ENCODE measurements around the gene NUBPL. TPM values are rescaled to one million over a fixed set of nuclear protein-coding genes. Genes with fewer than 3 reads are reported as not detected.
A peak's percentile ranks its signal among the peaks of the same experiment; 100 is the strongest.

NUBPL gene
- total RNA-seq, 3 donors from 2014 or later, result 10.8 to 15.1 (median 12.0) TPM

GRCh38 chr14:31657917-31658316, 96.7 kb downstream of the NUBPL start:
- intact Hi-C loops (cut with DNase I, micrococcal nuclease), result no loop called here
- Histone ChIP-seq H3K4me3 (no peak overlapping the region), H3K36me3 (ENCODE audit: low read depth) (no peaks in the 10 kb centered on the region), H3K9me3 (peaks cover 13% of the 10 kb centered on the region), H3K4me1 (ENCODE audit: low read depth) (peaks cover 4% of the 10 kb centered on the region)
- no peak for DNase-seq
- no peak for TF ChIP-seq CTCF (IDR thresholded peaks at IDR 0.05)
- no peak for ATAC-seq

GRCh38 chr14:31659278-31659677, 98.1 kb downstream of the NUBPL start:
- intact Hi-C loops (cut with DNase I, micrococcal nuclease), result no loop called here
- H3K4me3 ChIP-seq, result no peak overlapping the region
- DNase-seq (no peak), ATAC-seq (peak; percentile 82)
- H3K36me3 ChIP-seq (ENCODE audit: low read depth), result no peaks in the 10 kb centered on the region
- no peaks in the 10 kb centered on the region for H3K9me3 ChIP-seq
- H3K4me1 ChIP-seq (ENCODE audit: low read depth), result peaks cover 4% of the 10 kb centered on the region
- no peak for TF ChIP-seq CTCF (IDR thresholded peaks at IDR 0.05)

GRCh38 chr14:31660191-31660590, 99.0 kb downstream of the NUBPL start:
- Histone ChIP-seq H3K36me3 (ENCODE audit: low read depth) (no peaks in the 10 kb centered on the region), H3K4me3 (no peak overlapping the region), H3K4me1 (ENCODE audit: low read depth) (peaks cover 4% of the 10 kb centered on the region), H3K9me3 (no peaks in the 10 kb centered on the region)
- DNase-seq (no peak), ATAC-seq (no peak)
- TF ChIP-seq CTCF (IDR thresholded peaks at IDR 0.05), result no peak
- intact Hi-C loops (cut with DNase I, micrococcal nuclease), result no loop called here

- ATAC-seq (no peak), DNase-seq (no peak)
- Histone ChIP-seq H3K9me3 (no peaks in the 10 kb centered on the region), H3K4me1 (ENCODE audit: low read depth) (peaks cover 4% of the 10 kb centered on the region), H3K36me3 (ENCODE audit: low read depth) (no peaks in the 10 kb centered on the region), H3K4me3 (no peak overlapping the region)
- intact Hi-C loops (cut with DNase I, micrococcal nuclease), result no loop called here
- no peak for TF ChIP-seq CTCF (IDR thresholded peaks at IDR 0.05)
Measured at GRCh38 chr14:31660728-31661127, 99.5 kb downstream of the NUBPL start.

GRCh38 chr14:31668348-31668747, 107.1 kb downstream of the NUBPL start:
- intact Hi-C loops (cut with DNase I, micrococcal nuclease), result no loop called here
- no peaks in the 10 kb centered on the region for H3K4me1 ChIP-seq (ENCODE audit: low read depth)
- peaks cover 5% of the 10 kb centered on the region for H3K9me3 ChIP-seq
- H3K36me3 ChIP-seq (ENCODE audit: low read depth), result no peaks in the 10 kb centered on the region
- H3K4me3 ChIP-seq, result no peak overlapping the region
- no peak for TF ChIP-seq CTCF (IDR thresholded peaks at IDR 0.05)
- no peak for ATAC-seq
- DNase-seq, result no peak

- Histone ChIP-seq H3K4me1 (ENCODE audit: low read depth) (no peaks in the 10 kb centered on the region), H3K9me3 (peaks cover 5% of the 10 kb centered on the region), H3K4me3 (no peak overlapping the region), H3K36me3 (ENCODE audit: low read depth) (no peaks in the 10 kb centered on the region)
- DNase-seq, result no peak
- no peak for ATAC-seq
- no peak for TF ChIP-seq CTCF (IDR thresholded peaks at IDR 0.05)
- intact Hi-C loops (cut with DNase I, micrococcal nuclease), result no loop called here
Measured at GRCh38 chr14:31672709-31673108, 111.5 kb downstream of the NUBPL start.

Data from mucosa of descending colon (tissue), 3 donors.